Ectodermal cell (in vitro differentiated cells): Measurements from ENCODE around the gene DOCK8.
"Not testable (repeated sequence)": the region's sequence is repeated elsewhere in the genome, so short reads cannot be mapped to it uniquely, and the experiment has no call there.

Experiments used
- H3K27ac ChIP-seq: 2 replicates; pipeline ENCODE4 v1.7.0; 2013; ENCODE audit warnings: mild to moderate bottlenecking, low read depth, low read length; ENCODE audit not compliant: insufficient read depth, poor library complexity, severe bottlenecking
- H3K27me3 ChIP-seq: 2 replicates; pipeline ENCODE4 v1.7.0; 2013; ENCODE audit warnings: mild to moderate bottlenecking, low read length; ENCODE audit not compliant: insufficient read depth, control insufficient read depth, poor library complexity, severe bottlenecking
- H3K36me3 ChIP-seq: one replicate; pipeline ENCODE4 v1.7.0; 2013; ENCODE audit warnings: low read length; ENCODE audit not compliant: control insufficient read depth, insufficient read depth
- H3K4me1 ChIP-seq: one replicate; pipeline ENCODE4 v1.7.0; 2013; ENCODE audit warnings: low read length; ENCODE audit not compliant: control insufficient read depth, insufficient read depth
- H3K4me3 ChIP-seq: 2 replicates; pipeline ENCODE4 v1.7.0; 2013; ENCODE audit warnings: low read depth, low read length, control low read depth; ENCODE audit not compliant: insufficient read depth
- H3K9me3 ChIP-seq: 2 replicates; pipeline ENCODE4 v1.7.0; 2013; ENCODE audit warnings: mild to moderate bottlenecking, low read length, moderate library complexity; ENCODE audit not compliant: control insufficient read depth
- WGBS, 2 experiments: methylation state at CpG; one replicate each; pipeline ENCODE4 v1.1.7; 2013; ENCODE audit warnings: missing lambda C conversion rate in 2 of 2; 5-methylcytosine and 5-hydroxymethylcytosine counted together

DOCK8 gene

GRCh38 chr9:401223-401622 lies 186.6 kb downstream of the DOCK8 start:
- WGBS, 2 experiments: 94 to 96% methylated on average over 3 of the region's 3 CpGs
- Histone ChIP-seq H3K9me3 (no peaks in the 10 kb centered on the region), H3K27ac (no peak overlapping the region), H3K4me3 (no peak overlapping the region), H3K27me3 (no peaks in the 10 kb centered on the region), H3K36me3 (no peaks in the 10 kb centered on the region), H3K4me1 (no peaks in the 10 kb centered on the region)

DNA sequence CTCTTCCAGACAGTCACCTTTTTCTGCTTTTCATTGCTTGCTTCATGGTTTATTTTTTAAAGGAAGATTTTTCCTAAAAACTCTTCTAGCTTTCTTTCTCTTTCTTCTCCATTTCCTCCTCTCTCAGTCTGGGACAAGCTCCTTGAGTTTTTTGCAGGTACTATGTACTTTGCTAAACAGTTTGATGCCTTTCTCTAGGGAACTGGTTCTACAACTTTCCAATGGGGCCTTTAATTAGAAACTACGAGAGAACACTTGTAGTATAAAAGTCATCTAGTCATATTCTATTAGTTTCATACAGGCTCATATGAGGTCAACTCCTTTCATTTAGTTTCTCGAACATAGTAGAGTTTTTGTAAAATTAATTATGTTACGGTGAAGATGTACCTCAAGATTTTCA lies 189.6 kb downstream of the DOCK8 start:
- Histone ChIP-seq H3K36me3 (no peaks in the 10 kb centered on the region), H3K27me3 (no peaks in the 10 kb centered on the region), H3K27ac (no peak overlapping the region), H3K9me3 (no peaks in the 10 kb centered on the region), H3K4me1 (no peaks in the 10 kb centered on the region), H3K4me3 (no peak overlapping the region)
- WGBS, 2 experiments: 97 to 100% methylated on average over 3 of the region's 3 CpGs

DNA sequence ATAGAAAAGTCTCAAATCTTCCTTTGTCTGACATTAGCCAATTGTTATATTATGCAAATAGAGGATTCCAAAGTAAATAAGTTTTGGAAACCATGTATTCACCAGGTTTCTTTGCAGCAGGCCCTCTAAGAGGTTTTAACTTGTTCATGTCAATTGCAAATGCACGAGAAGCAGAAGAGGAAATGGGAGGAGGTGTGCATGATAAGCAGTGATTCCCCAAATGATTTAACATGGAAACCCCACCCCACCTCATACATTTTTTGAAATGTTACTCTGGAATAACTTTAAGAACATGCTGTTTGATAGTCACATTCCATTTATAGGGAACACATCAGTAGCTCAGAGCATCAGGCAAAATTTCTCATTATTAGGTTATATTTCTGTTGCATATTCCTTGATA lies 190.7 kb downstream of the DOCK8 start:
- WGBS, 2 experiments: 100% methylated on average over 1 of the region's 1 CpG; no CpG with 5 or more reads in 1 of the 2 experiments
- Histone ChIP-seq H3K9me3 (no peaks in the 10 kb centered on the region), H3K4me3 (no peak overlapping the region), H3K4me1 (no peaks in the 10 kb centered on the region), H3K36me3 (no peaks in the 10 kb centered on the region), H3K27ac (no peak overlapping the region), H3K27me3 (no peaks in the 10 kb centered on the region)

DNA sequence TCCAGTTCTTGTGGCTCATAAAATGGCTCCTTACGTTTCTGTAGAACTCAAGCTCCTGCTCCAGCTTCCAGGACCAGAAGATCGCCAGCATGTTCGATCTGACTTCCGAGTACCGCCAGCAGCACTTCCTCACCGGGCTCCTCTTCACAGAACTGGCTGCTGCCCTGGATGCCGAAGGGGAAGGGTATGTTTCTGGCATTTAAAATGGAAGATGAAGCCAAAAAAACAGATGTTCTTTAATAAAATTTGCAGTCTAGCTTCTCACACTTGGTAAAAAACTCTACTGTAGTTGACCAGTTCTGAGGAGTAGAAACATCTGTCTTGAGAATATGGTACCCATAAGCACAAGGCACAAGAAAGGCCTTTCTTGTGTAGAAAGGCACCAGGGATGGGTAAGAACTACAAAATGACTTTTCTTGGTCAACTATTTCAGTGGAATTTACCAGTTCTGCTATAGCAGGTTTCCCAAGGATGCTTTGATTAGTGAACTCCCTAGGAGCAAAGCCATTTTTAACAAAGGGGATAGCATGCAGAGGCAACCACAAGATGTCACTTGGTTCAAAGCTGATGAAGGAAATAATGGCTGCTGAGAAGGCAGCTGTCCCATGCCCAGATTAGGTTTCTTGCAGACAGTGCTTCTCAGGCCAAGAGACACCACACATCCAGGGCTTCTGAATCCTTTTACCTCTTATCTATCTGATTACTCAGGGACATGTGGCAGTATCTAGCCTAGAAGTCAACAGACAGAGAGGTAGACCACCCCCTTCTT lies 192.4 kb downstream of the DOCK8 start:
- H3K36me3 ChIP-seq: no peaks in the 10 kb centered on the region
- H3K9me3 ChIP-seq: no peaks in the 10 kb centered on the region
- H3K4me1 ChIP-seq: no peaks in the 10 kb centered on the region
- no peaks in the 10 kb centered on the region for H3K27me3 ChIP-seq
- H3K27ac ChIP-seq: no peak overlapping the region
- 95 to 99% methylated on average over 7 of the region's 7 CpGs for WGBS, 2 experiments
- H3K4me3 ChIP-seq: no peak overlapping the region

DNA sequence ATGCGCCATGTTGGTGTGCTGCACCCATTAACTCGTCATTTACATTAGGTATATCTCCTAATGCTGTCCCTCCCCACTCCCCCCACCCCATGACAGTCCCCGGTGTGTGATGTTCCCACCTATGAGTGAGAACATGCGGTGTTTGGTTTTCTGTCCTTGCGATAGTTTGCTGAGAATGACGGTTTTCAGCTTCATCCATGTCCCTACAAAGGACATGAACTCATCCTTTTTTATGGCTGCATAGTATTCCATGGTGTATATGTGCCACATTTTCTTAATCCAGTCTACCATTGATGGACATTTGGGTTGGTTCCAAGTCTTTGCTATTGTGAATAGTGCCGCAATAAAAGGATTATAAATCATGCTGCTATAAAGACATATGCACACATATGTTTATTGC lies 195.0 kb downstream of the DOCK8 start:
- not testable (repeated sequence) for H3K9me3 ChIP-seq, H3K4me3 ChIP-seq, H3K27ac ChIP-seq, H3K27me3 ChIP-seq, H3K36me3 ChIP-seq, H3K4me1 ChIP-seq
- 87 to 100% methylated on average over 1 to 3 of the region's 7 CpGs for WGBS, 2 experiments

GRCh38 chr9:414595-414994 lies 199.9 kb downstream of the DOCK8 start:
- Histone ChIP-seq H3K9me3 (no peaks in the 10 kb centered on the region), H3K36me3 (no peaks in the 10 kb centered on the region), H3K27ac (no peak overlapping the region), H3K4me3 (no peak overlapping the region), H3K4me1 (peaks cover 3% of the 10 kb centered on the region), H3K27me3 (no peaks in the 10 kb centered on the region)
- WGBS, 2 experiments: 90 to 93% methylated on average over 5 of the region's 5 CpGs

DNA sequence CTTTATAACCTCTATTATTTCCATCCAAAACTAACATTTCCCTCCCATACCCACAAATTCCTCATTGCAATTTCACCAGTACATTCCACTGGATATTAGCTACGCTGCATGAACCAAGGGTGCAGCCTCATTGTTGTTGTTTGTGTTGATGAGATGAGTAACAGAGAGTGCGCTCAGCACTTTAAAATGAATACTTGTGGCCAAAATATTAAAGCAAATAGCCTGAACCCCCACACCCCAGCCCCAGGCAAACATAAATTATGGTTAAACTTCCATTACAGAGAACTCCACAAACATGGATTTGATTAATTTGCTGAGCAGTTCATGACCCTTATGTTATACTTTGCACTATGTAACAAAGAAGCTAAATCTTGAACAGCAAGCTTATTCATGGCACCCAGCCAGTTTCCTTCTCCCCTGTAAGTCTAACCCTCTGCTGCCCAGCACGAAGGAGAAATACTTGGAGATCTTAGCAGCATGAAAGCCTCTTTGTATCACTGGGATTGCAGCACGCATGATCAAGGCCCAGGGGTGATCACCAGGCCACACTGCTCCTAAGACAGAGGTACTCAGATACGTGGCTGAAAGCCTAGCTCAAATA lies 205.0 kb downstream of the DOCK8 start:
- H3K36me3 ChIP-seq: no peaks in the 10 kb centered on the region
- no peaks in the 10 kb centered on the region for H3K27me3 ChIP-seq
- H3K4me3 ChIP-seq: no peak overlapping the region
- no peak overlapping the region for H3K27ac ChIP-seq
- no peaks in the 10 kb centered on the region for H3K9me3 ChIP-seq
- 88 to 89% methylated on average over 4 of the region's 5 CpGs for WGBS, 2 experiments
- H3K4me1 ChIP-seq: peaks cover 4% of the 10 kb centered on the region

DNA sequence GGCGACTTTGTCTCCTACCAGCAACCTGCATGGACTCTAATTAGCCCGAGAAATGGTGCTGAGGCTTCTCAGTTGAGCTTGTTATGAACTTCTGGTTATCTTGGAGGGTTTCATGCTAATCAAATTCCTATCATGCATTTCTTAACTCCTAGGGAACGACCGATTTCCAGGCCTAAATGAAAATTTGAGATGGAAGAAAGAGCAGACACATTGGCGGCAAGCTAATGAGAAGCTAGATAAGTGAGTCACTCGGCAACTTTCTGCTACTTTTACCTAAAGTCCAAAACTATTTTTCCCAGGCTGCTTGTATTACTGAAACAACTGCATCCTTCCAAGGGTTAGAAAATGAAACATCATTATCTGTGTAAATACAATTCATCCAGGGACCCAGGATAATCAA lies 207.2 kb downstream of the DOCK8 start:
- no peak overlapping the region for H3K4me3 ChIP-seq
- H3K9me3 ChIP-seq: no peaks in the 10 kb centered on the region
- H3K27ac ChIP-seq: no peak overlapping the region
- peaks cover 4% of the 10 kb centered on the region for H3K4me1 ChIP-seq
- H3K36me3 ChIP-seq: no peaks in the 10 kb centered on the region
- WGBS, 2 experiments: 94 to 97% methylated on average over 6 of the region's 6 CpGs
- no peaks in the 10 kb centered on the region for H3K27me3 ChIP-seq

GRCh38 chr9:426264-426663 lies 211.6 kb downstream of the DOCK8 start:
- Histone ChIP-seq H3K36me3 (no peaks in the 10 kb centered on the region), H3K27ac (no peak overlapping the region), H3K27me3 (no peaks in the 10 kb centered on the region), H3K4me1 (no peaks in the 10 kb centered on the region), H3K4me3 (no peak overlapping the region), H3K9me3 (no peaks in the 10 kb centered on the region)
- 84 to 96% methylated on average over 6 of the region's 6 CpGs for WGBS, 2 experiments

DNA sequence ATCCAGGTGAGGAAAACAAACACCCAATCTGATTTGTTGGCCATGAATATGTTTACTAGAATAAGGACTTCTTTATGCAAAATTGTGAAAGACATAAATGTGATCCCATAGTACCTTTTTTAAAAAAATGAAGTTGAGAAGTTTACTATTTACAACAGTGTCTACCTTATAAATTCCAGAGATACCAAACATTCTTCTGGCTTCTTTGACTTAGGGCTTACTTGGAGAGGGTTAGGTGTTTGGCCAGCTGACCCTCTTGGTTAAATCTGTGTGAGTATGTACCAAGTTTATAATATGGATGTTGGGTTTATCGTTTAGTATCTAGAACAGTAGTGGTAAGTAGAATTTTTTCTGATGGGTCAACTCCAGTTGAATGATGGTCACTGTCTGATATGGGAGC lies 212.3 kb downstream of the DOCK8 start:
- H3K4me1 ChIP-seq: no peaks in the 10 kb centered on the region
- WGBS, 2 experiments: 91 to 96% methylated on average over 1 of the region's 1 CpG
- no peak overlapping the region for H3K4me3 ChIP-seq
- no peaks in the 10 kb centered on the region for H3K27me3 ChIP-seq
- H3K36me3 ChIP-seq: no peaks in the 10 kb centered on the region
- no peaks in the 10 kb centered on the region for H3K9me3 ChIP-seq
- H3K27ac ChIP-seq: no peak overlapping the region
